ENCODE data around the gene HIPK3.

- no peak for TF ChIP-seq CTCF (IDR thresholded peaks at IDR 0.05)
- no peak for TF ChIP-seq POLR2A (IDR thresholded peaks at IDR 0.05)
Observed at GRCh38 chr11:33324302-33324985, 67.3 kb downstream of the HIPK3 start.

All from uterus (tissue), 2 donors.